Lower lobe of right lung (tissue), 2 donors: ENCODE results near the gene KMT2D. TPM values are rescaled to one million over a fixed set of nuclear protein-coding genes. Genes with fewer than 3 reads are reported as not detected.

Source experiments
- ATAC-seq, 2 donors: fragments of 200-7000 bp; cut with Tn5 transposase; one replicate each; pipeline ENCODE4 v1.9.1; 2020 to 2022; ENCODE audit warnings: mild to moderate bottlenecking in 2 of 2, moderate library complexity in 2 of 2
- DNase-seq: peaks from one replicate; pipeline ENCODE4 v3.0.0-alpha.2; 2020
- H3K27ac ChIP-seq: fragments of 200-600 bp; one replicate; pipeline ENCODE4 v1.8.0; 2022
- H3K27me3 ChIP-seq: fragments of 200-600 bp; one replicate; pipeline ENCODE4 v1.8.0; 2022; ENCODE audit warnings: low read depth
- H3K36me3 ChIP-seq: fragments of 200-600 bp; one replicate; pipeline ENCODE4 v1.8.0; 2022; ENCODE audit warnings: mild to moderate bottlenecking
- H3K4me1 ChIP-seq: fragments of 200-600 bp; one replicate; pipeline ENCODE4 v1.8.0; 2022
- H3K4me3 ChIP-seq: fragments of 200-600 bp; one replicate; pipeline ENCODE4 v1.8.0; 2022; ENCODE audit warnings: mild to moderate bottlenecking
- H3K9me3 ChIP-seq: fragments of 200-600 bp; one replicate; pipeline ENCODE4 v1.8.0; 2022
- intact Hi-C: fragments of 100-400 bp; cut with DNase I; formaldehyde crosslinking; loops from one replicate; pipeline ENCODE4 v1.11.0; 2022
- total RNA-seq: library from RNA; stranded (reverse); fragmentation: NEBNext Ultra II Directional; extraction: Animal tissue kit (Norgen Biotek cat#: 25700); gene quantifications from one replicate; pipeline ENCODE4 v1.2.1, GENCODE V29; 2021
- TF ChIP-seq, protein P1 (sequence below): fragments of 200-600 bp; IDR thresholded peaks from one replicate; pipeline ENCODE4 v1.8.0; 2022; ENCODE audit warnings: antibody characterized with exemption, mild to moderate bottlenecking
- donor health status: DM: no; HTN: yes; CAD: no; lungs with severe emphysema.

KMT2D gene
- total RNA-seq, 1 donor from 2014 or later: 114 TPM

DNA sequence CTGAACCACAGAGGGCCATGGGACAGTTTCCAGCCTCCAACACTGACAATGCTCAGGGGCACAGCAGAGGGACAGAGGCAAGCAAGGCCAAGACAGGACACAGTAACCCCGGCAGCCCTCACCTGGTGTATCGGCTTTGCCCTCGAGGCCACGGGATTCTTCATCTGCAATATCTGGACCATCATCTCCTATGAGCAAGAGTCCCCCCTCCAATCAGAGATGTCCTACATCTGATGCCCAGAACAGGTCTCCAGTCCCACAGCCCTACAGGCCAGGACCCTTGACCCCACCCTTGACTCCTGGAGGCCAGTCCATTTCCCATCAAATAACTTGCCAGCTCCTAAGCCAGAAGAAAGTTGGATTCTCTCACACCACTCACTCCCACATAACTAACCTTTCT, 17.4 kb downstream of the KMT2D start:
- Histone ChIP-seq H3K4me1 (no peaks in the 10 kb centered on the region), H3K27me3 (no peaks in the 10 kb centered on the region), H3K9me3 (no peaks in the 10 kb centered on the region), H3K27ac (no peak overlapping the region), H3K4me3 (no peak overlapping the region), H3K36me3 (peaks cover 99% of the 10 kb centered on the region)
- intact Hi-C loops: no loop called here
- ATAC-seq (no peak), DNase-seq (peak; percentile 28)
- TF ChIP-seq, protein P1, sequence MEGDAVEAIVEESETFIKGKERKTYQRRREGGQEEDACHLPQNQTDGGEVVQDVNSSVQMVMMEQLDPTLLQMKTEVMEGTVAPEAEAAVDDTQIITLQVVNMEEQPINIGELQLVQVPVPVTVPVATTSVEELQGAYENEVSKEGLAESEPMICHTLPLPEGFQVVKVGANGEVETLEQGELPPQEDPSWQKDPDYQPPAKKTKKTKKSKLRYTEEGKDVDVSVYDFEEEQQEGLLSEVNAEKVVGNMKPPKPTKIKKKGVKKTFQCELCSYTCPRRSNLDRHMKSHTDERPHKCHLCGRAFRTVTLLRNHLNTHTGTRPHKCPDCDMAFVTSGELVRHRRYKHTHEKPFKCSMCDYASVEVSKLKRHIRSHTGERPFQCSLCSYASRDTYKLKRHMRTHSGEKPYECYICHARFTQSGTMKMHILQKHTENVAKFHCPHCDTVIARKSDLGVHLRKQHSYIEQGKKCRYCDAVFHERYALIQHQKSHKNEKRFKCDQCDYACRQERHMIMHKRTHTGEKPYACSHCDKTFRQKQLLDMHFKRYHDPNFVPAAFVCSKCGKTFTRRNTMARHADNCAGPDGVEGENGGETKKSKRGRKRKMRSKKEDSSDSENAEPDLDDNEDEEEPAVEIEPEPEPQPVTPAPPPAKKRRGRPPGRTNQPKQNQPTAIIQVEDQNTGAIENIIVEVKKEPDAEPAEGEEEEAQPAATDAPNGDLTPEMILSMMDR: no peak

DNA sequence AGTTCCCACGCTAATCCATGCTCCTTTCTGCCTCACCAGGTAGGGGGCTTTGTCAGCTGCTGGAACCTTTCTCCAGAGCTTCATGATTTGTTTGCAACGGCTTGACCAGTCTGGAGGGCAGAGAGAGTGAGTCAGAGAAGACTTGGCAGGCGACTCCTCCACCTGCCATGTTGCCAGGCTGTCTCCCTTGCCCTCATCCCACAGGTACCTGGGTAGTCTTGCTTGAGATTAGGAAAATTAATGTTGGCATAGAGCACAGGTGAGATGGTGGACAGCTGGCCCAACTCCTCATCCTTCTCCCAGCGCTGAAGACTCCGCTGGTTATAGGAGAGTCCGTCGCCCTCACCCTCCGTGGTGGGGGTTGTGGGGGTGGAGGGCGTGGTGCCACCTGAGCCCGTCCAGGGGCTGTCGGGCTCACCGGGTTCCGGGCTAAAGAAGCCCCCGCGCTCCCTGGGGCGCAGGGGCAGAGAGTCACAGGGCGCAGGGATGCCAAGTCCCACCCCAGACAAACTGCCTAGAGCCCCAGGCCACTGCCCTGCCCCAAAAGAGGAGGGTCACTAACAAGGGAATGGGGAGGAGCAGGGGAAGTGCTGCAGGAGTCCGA, 18.6 kb downstream of the KMT2D start:
- Histone ChIP-seq H3K27me3 (no peaks in the 10 kb centered on the region), H3K27ac (no peak overlapping the region), H3K36me3 (peaks cover 99% of the 10 kb centered on the region), H3K4me3 (no peak overlapping the region), H3K4me1 (no peaks in the 10 kb centered on the region), H3K9me3 (no peaks in the 10 kb centered on the region)
- TF ChIP-seq, protein P1: no peak
- intact Hi-C loops: no loop called here
- DNase-seq (peak; percentile 26), ATAC-seq (no peak)

DNA sequence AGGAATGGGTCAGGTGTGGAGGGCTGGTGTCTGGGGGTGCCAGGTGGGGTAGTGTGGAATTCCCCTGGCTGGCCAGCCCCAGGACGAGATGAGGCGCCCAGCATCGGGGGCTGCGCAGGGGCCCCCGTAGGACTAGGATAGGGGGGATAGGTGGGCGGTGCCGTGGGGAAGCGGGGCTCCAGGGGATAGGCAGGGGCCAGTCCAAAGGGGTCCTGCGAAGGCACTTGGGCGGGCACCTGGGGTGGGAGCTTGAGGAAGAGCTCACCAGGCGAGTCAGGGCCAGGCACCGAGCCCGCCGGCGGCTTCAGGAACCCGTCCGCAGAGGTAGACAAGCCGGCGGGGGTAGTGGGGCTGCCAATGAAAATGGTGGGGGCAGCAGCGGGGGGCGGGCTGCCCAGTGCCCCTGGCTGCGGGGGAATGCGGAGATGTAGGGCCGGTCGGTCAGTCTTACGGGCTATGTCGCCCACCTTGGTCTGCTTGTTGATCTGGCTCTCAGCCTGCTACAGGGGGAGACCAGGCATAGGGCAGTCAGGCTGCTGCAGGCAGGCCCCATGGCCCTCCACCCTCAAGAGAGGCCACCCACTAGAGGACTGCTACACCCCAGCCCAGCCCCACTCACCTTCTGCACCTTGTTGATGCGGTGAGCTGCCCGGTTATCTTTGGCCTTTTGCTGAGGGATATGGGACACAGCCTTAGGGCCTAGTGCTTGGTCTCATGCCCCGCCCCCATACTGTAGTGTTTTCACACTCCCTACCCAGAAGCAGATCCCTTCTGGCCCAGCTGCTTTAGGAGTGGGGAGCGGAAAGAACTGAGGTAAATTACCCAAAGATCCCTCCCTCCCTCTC, 19.3 kb downstream of the KMT2D start:
- DNase-seq (no peak), ATAC-seq (no peak)
- H3K27ac ChIP-seq: no peak overlapping the region
- TF ChIP-seq, protein P1: no peak
- no peaks in the 10 kb centered on the region for H3K27me3 ChIP-seq
- no peak overlapping the region for H3K4me3 ChIP-seq
- peaks cover 98% of the 10 kb centered on the region for H3K36me3 ChIP-seq
- no peaks in the 10 kb centered on the region for H3K4me1 ChIP-seq
- no peaks in the 10 kb centered on the region for H3K9me3 ChIP-seq
- intact Hi-C loops: no loop called here

DNA sequence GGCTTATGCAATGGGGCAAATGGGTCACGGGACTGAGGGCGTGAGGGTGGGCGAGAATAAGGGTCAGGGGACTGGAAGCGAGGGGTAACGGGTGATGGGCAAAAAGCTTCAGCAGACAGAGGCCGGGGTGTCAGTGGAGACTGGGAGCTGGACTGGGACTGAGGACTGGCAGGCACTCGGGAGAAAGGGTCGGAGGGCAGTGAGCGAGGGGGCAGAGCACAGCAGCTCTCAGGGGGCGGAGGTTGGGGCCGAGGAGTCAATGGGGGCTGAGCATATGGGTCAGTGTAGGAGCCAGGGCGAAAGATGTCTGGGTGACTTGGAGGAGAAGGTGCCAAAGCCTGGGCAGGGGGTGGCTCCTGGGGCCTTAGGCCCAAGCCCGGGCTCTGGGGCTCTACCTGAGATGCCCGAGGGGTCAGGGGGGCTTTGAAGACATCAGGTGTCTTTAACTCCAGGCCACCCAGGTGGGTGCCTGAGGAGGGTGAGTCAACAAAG, 20.2 kb downstream of the KMT2D start:
- H3K27ac ChIP-seq: no peak overlapping the region
- peaks cover 96% of the 10 kb centered on the region for H3K36me3 ChIP-seq
- no peaks in the 10 kb centered on the region for H3K4me1 ChIP-seq
- intact Hi-C loops: no loop called here
- H3K4me3 ChIP-seq: no peak overlapping the region
- no peak for DNase-seq
- TF ChIP-seq, protein P1: no peak
- no peaks in the 10 kb centered on the region for H3K27me3 ChIP-seq
- ATAC-seq: no peak
- no peaks in the 10 kb centered on the region for H3K9me3 ChIP-seq

DNA sequence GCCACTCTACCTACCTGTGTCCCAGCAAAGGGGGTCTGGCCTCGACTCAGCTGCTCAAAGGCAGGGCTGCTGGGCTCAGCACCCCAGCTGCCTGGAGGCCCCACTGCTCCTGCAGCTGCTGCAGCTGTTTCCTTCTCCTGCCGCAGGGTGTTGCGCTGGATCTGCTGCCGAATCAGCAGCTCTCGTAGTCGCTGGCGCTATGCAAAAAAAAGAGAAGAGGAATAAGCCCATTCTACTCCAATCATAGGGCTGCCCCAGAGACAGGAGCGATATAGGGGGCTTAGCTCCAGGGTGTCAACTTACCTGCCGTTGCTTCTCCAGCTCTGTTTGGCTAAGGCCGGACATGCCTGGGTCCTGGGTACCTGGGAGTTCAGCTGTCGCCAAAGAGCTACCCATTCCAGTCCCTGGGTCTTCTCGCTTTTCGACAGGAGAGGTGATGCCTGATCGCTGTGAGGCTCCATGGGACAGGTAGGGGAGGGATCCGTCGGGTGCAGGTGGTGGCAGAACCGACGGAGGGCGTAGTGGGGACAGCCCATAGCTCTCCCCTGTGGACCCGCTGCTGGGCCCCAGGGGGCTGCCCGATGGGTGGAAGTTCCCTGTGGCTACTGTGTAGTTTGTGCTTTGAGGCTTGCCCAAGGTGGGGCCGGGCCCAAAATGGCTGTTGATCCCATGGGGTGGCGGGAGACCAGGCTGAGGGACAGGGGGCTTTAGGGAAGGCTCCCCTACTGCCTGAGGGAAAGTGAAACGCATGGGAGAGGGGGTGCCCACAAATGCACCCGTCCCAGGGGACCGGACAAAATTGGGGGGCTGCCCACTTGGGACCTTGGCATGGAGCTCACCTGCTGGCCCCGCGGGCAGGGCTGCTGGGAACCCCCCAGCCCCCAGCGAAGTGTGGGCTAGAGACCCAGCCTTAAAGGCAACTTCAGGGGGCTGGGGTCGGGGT, 20.9 kb downstream of the KMT2D start:
- H3K27ac ChIP-seq: no peak overlapping the region
- H3K9me3 ChIP-seq: no peaks in the 10 kb centered on the region
- TF ChIP-seq, protein P1: no peak
- H3K36me3 ChIP-seq: peaks cover 96% of the 10 kb centered on the region
- ATAC-seq: no peak
- no peak overlapping the region for H3K4me3 ChIP-seq
- DNase-seq: peak; percentile 42
- no peaks in the 10 kb centered on the region for H3K27me3 ChIP-seq
- no peaks in the 10 kb centered on the region for H3K4me1 ChIP-seq
- intact Hi-C loops: no loop called here
